Adrenal gland (tissue), 12 donors: Measurements from ENCODE around the gene HIVEP3. TPM values are rescaled to one million over a fixed set of nuclear protein-coding genes. Genes with fewer than 3 reads are reported as not detected.

Experiments used
- DNase-seq, 7 donors: peaks; one replicate each; pipeline ENCODE4 v3.0.0-alpha.2; 2019 to 2020
- H3K27ac ChIP-seq, 5 donors: fragments of 200-600 bp; sonication (generic) in 4 of 5; 1 replicate in 3 of 5; 2 replicates in 2 of 5; pipeline versions ENCODE4 v1.5.1 to v1.8.0; 2016 to 2020; ENCODE audit warnings: mild to moderate bottlenecking in 1 of 5
- H3K27me3 ChIP-seq: fragments of 200-600 bp; 2 replicates; pipeline ENCODE4 v1.8.0; 2021
- H3K36me3 ChIP-seq, 2 donors: fragments of 200-600 bp; replicated peaks in 1 of 2; 1 replicate in 1 of 2; 2 replicates in 1 of 2; pipeline versions ENCODE4 v1.5.1 to v1.8.0; 2018 to 2022
- H3K4me1 ChIP-seq, 2 donors: fragments of 200-600 bp; replicated peaks in 1 of 2; 1 replicate in 1 of 2; 2 replicates in 1 of 2; pipeline versions ENCODE4 v1.5.1 to v1.8.0; 2018 to 2021
- H3K4me3 ChIP-seq, 4 donors: fragments of 200-600 bp; sonication (generic) in 3 of 4; one replicate each; pipeline ENCODE4 v1.5.1; 2016 to 2018
- H3K9me3 ChIP-seq, 3 donors: fragments of 200-600 bp; sonication (generic) in 1 of 3; replicated peaks in 1 of 3; 1 replicate in 2 of 3; 2 replicates in 1 of 3; pipeline versions ENCODE4 v1.5.1 to v1.8.0; 2016 to 2021
- POLR2A ChIP-seq, 2 donors: fragments of 450-650 bp; IDR thresholded peaks; one replicate each; pipeline ENCODE4 v1.6.1; 2017; ENCODE audit warnings: antibody characterized with exemption in 2 of 2, mild to moderate bottlenecking in 2 of 2, moderate library complexity in 1 of 2
- WGBS, 4 donors: extraction: QIAGEN DNeasy Blood & Tissue Kit in 2 of 4; methylation state at CpG; one replicate each; pipeline versions ENCODE4 v1.1.5 to v1.1.7; 2013 to 2017; 5-methylcytosine and 5-hydroxymethylcytosine counted together
- intact Hi-C, 2 donors: fragments of 100-400 bp; cut with DNase I; formaldehyde crosslinking; loops; one replicate each; pipeline versions ENCODE4 v1.14.1 to v1.15.0; 2022 to 2023
- polyA plus RNA-seq, 3 donors: library from polyadenylated mRNA; stranded (reverse); fragments of 200-250 nt in 2 of 3; fragments of 350-450 nt in 1 of 3; fragmentation: Illumina TruSeq in 1 of 3; extraction: RNeasy Lipid Tissue Mini Kit (QIAGEN cat#74804) in 1 of 3; gene quantifications; one replicate each; pipeline ENCODE4 v1.2.3, GENCODE V29; 2013 to 2014
- total RNA-seq, 9 donors: library from RNA; depleted of rRNA in 4 of 9; stranded (reverse); fragments of >200 nt in 4 of 9; fragments of 120-200 nt in 1 of 9; fragmentation: NEBNext Ultra II Directional in 1 of 9; extraction: Animal tissue kit (Norgen Biotek cat#: 25700) in 1 of 9; gene quantifications; one replicate each; pipeline versions ENCODE4 v1.1.0 to v1.2.4, GENCODE V29; 2013 to 2023
- TF ChIP-seq, protein P1 (sequence below), 6 experiments: fragments of 450-650 bp in 4 of 6; fragments of 200-600 bp in 2 of 6; sonication (generic) in 1 of 6; IDR thresholded peaks; 1 replicate in 5 of 6; 2 replicates in 1 of 6; pipeline versions ENCODE4 v1.5.1 to v1.8.0; 2016 to 2021; ENCODE audit warnings: antibody characterized with exemption in 6 of 6, mild to moderate bottlenecking in 2 of 6, moderate library complexity in 1 of 6
- donor health status: healthy with polysubstance abuse.
- donor health status: Bipolar disorder and iron deficiency.
- donor health status: DM: yes; HTN: yes; CAD: no.
- donor health status: DM: no; HTN: no; CAD: no.
- donor health status: DM: no; HTN: no; CAD: no.
- donor health status: DM: yes; HTN: yes; CAD: no.

Gene HIVEP3
- total and polyA plus RNA-seq, 12 donors, result 3.2 to 7.7 (median 7.0) TPM

DNA sequence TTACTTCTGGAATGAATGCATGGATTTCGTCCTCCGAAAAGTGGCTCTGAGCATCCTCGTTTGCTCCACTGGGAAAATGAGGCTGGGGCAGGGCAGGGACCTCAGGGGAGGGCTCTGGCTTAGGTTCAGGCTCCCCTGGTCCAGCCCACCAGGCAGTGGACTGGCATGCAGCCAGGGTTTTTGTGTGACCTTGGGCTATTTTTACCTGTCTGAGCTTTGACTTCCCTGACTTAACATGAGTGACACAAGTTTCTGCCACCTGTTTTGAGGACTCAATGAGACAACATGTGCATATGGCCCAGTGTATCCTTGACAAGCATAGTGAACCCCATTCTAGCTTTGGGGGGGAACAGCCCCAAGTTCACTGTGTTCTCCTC, 401.7 kb downstream of the HIVEP3 start:
- no peak overlapping the region for H3K27ac ChIP-seq
- DNase-seq, result no peak
- intact Hi-C loops, result no loop called here
- no peaks in the 10 kb centered on the region for H3K9me3 ChIP-seq
- peak overlapping the region in 1 of 4 donors; percentile 58 for H3K4me3 ChIP-seq
- WGBS, 4 donors, result 71 to 90% (median 83%) methylated on average over 3 of the region's 3 CpGs
- peaks cover 5 to 16% of the 10 kb centered on the region in 2 donors for H3K4me1 ChIP-seq
- TF ChIP-seq, protein P1, sequence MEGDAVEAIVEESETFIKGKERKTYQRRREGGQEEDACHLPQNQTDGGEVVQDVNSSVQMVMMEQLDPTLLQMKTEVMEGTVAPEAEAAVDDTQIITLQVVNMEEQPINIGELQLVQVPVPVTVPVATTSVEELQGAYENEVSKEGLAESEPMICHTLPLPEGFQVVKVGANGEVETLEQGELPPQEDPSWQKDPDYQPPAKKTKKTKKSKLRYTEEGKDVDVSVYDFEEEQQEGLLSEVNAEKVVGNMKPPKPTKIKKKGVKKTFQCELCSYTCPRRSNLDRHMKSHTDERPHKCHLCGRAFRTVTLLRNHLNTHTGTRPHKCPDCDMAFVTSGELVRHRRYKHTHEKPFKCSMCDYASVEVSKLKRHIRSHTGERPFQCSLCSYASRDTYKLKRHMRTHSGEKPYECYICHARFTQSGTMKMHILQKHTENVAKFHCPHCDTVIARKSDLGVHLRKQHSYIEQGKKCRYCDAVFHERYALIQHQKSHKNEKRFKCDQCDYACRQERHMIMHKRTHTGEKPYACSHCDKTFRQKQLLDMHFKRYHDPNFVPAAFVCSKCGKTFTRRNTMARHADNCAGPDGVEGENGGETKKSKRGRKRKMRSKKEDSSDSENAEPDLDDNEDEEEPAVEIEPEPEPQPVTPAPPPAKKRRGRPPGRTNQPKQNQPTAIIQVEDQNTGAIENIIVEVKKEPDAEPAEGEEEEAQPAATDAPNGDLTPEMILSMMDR (IDR thresholded peaks at IDR 0.05), result no peak
- no peak for TF ChIP-seq POLR2A (IDR thresholded peaks at IDR 0.05)
- H3K36me3 ChIP-seq, result no peaks in the 10 kb centered on the region
- H3K27me3 ChIP-seq, result no peaks in the 10 kb centered on the region

DNA sequence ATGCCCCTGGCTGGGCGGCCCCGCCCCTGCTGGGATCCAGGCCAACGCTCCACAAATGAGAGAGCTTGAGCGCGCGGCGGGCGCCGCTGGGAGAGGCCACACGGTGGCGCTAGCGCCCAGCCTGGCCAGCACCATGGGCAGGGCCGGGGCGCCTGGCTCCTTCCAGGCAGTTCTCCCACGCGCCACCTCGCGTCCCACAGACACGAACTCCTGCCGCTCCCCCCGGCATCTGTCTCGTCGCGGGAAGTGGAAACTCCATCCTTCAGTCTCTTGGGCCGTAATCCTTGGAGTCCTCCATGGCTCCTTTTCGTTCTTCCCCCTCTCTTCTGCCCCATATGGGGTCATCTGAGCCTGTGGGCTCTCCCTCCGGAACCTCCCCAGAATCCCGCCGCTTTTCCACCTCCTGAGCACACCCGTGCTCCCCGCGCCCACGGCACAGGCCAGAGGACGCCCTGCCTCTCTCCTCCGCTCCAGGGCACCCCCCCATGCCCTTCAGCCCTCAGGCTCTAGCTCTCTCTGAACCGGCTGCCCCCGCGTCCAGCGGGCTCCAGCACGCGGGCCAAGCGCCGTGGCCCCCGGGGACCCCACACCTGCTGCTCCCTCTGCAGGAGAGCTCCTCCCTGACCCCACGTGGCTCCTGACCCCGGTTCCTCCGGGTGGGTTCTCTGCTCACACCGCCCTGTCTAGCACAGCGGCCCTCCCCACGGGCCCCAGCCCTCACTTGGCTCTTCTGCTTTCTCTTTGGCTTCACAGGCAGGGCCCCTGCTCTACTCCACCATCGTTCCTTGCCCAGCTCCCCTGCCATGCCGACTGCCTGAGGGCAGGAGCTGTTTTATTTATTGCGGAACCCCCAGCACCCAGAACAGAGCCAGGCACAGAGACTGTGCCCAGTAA, 402.3 kb downstream of the HIVEP3 start:
- Histone ChIP-seq H3K9me3 (no peaks in the 10 kb centered on the region), H3K4me3 (peak overlapping the region in 2 of 4 donors; percentile 36 to 58), H3K27ac (peak overlapping the region in 1 of 5 donors; percentile 34), H3K36me3 (no peaks in the 10 kb centered on the region), H3K27me3 (no peaks in the 10 kb centered on the region), H3K4me1 (peaks cover 5 to 16% of the 10 kb centered on the region in 2 donors)
- WGBS, 4 donors, result 9 to 20% (median 17%) methylated on average over 19 to 53 of the region's 53 CpGs
- DNase-seq, result peak; percentile 86 to 96 (median 91)
- intact Hi-C loops, result no loop called here
- TF ChIP-seq, protein P1 (IDR thresholded peaks at IDR 0.05), result peak; percentile 55 to 94 (median 90)
- no peak for TF ChIP-seq POLR2A (IDR thresholded peaks at IDR 0.05)

DNA sequence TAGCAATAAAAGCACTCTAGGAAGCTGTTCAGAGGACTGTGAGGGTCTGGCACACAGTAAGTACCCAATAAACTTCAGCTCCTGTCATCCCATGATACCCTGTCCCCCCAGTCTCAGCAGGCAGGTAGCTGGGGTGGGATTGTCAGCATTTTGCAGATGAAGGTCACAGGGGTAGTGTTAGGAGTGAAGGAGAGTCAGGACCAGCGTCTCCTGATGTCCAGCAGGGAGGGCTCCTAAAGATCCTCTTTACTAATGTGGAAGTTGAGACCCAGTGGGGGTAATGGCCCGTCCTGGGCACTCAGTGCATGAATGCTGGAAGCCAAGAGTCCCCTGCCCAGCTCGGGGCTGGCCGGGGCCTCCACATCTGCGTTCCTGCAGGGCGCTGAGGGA, 402.9 kb downstream of the HIVEP3 start:
- Histone ChIP-seq H3K27ac (no peak overlapping the region), H3K4me3 (peak overlapping the region in 1 of 4 donors; percentile 58), H3K27me3 (no peaks in the 10 kb centered on the region), H3K36me3 (no peaks in the 10 kb centered on the region), H3K4me1 (peaks cover 5 to 16% of the 10 kb centered on the region in 2 donors), H3K9me3 (no peaks in the 10 kb centered on the region)
- 6 to 60% (median 9%) methylated on average over 1 to 6 of the region's 6 CpGs for WGBS, 4 donors
- no peak for DNase-seq
- TF ChIP-seq, protein P1 (IDR thresholded peaks at IDR 0.05), result no peak
- no peak for TF ChIP-seq POLR2A (IDR thresholded peaks at IDR 0.05)
- intact Hi-C loops, result no loop called here

DNA sequence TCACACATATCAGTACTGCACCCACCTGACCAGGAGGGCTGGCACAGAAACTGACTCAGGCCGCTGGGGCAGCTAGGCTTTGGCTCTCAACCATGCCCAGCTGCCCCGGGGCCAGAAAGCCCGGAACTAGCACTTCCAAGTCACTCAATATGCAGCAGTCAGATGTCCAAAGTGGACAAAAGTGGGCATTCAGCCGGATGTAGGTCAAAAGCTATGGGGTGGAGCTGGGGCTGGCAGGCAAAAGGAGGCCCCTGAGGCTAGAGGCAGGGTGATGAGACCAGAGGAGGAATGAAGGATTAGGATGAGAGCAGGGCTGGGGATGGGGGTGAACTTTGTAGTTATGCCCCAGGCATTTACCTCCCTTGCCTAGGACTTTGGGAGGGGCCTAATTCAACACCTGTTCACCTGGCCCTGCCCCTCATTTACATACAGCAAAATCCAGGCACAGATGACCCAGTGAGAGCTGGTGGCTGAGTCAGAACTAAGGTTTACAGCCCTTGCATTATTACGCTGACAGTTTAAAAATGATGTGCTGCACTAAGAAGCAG, 403.5 kb downstream of the HIVEP3 start:
- H3K36me3 ChIP-seq, result peaks cover 0 to 3% of the 10 kb centered on the region in 2 donors
- H3K4me3 ChIP-seq, result no peak overlapping the region
- no peaks in the 10 kb centered on the region for H3K9me3 ChIP-seq
- H3K4me1 ChIP-seq, result peaks cover 5 to 16% of the 10 kb centered on the region in 2 donors
- H3K27ac ChIP-seq, result no peak overlapping the region
- H3K27me3 ChIP-seq, result no peaks in the 10 kb centered on the region
- intact Hi-C loops, result no loop called here
- 81 to 92% (median 90%) methylated on average over 2 to 5 of the region's 5 CpGs for WGBS, 4 donors
- TF ChIP-seq POLR2A (IDR thresholded peaks at IDR 0.05), result no peak
- TF ChIP-seq, protein P1 (IDR thresholded peaks at IDR 0.05), result no peak
- no peak for DNase-seq
